Esophagus squamous epithelium (tissue), 4 donors: ENCODE results near the gene SRGAP3.

Experiments
- CTCF ChIP-seq, 6 experiments: fragments of 450-650 bp in 4 of 6; fragments of 200-600 bp in 2 of 6; sonication (generic) in 2 of 6; IDR thresholded peaks; one replicate each; pipeline ENCODE4 v1.5.1; 2016 to 2019; ENCODE audit warnings: antibody characterized with exemption in 6 of 6, mild to moderate bottlenecking in 4 of 6, moderate library complexity in 4 of 6
- POLR2A ChIP-seq, 4 donors: fragments of 450-650 bp; IDR thresholded peaks; one replicate each; pipeline ENCODE4 v1.6.1; 2017; ENCODE audit warnings: antibody characterized with exemption in 4 of 4, mild to moderate bottlenecking in 4 of 4, moderate library complexity in 3 of 4

- TF ChIP-seq CTCF (IDR thresholded peaks at IDR 0.05), result no peak
- no peak for TF ChIP-seq POLR2A (IDR thresholded peaks at IDR 0.05)
These were observed 11.2 kb downstream of the SRGAP3 start for GRCh38 chr3:9238276-9238675.
